HL-60/S4 treated with retinoic acid at 250 ng/mL for 4 days and 3 days (cell line): Measurements from ENCODE around the gene CAPN8.

Source experiments
- in situ Hi-C: fragments of 300-500 bp; cut with MboI; formaldehyde crosslinking; loops from 2 replicates; pipeline ENCODE4 v1.7.0; 2022; ENCODE audit warnings: low sequenced_read_pairs

CAPN8 gene

DNA sequence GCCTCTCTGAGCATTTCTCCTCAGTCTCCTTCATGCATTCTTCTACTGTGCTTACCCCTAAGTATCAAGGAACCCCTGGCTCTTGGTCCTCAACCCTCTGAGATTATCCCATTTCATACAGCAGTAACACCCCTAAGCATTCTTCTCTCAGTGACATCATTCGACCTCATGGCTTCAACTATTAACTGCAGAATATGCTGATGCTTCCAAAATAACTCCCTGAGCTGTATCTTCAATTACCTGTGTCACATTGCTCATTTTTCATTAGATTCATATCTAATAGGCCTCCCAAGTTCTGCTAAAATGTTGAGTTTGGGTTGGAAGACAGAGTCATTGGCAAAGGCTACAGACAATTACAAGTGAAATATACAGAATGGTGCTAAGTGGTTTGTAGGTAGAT lies 7.5 kb downstream of the CAPN8 start:
- in situ Hi-C loops, result no loop called here

DNA sequence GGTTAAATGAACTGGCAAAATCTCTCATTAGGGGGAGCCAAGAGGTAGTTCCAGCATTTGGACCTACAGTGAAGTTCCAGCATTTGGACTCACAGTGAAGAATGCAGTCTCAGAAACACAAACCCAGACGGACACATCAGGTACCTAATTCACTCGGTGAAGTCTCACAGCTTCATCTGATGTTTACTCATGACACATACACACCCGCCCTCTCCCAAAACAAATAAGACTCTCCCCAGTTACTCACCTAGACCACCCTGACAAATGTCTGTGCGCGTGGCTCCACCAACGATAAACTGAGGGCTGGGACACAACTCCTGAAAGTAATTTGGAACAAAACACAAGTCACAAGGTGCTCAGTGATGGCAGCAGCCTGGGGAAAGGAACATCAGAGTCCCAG lies 11.4 kb downstream of the CAPN8 start:
- in situ Hi-C loops, result no loop called here

DNA sequence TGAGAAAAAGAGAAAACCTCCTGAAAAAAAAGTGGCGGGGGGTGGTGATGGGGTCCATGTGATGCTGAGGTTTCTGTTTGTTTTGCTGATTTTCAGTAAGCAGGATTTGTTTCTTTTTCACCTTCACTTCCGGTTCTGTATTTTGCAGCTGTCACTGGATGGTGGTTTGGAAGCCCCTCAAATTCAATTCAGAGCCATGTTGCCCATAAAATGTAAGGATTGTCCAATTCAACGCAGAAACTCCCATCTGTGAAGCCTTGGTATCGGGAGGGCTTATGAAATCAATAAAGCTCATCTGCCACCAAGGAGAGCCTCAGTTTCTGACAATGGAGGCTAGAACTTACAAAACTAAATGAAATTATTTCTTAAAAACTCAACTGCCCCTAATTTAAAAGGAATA lies 12.1 kb downstream of the CAPN8 start:
- in situ Hi-C loops, result no loop called here

DNA sequence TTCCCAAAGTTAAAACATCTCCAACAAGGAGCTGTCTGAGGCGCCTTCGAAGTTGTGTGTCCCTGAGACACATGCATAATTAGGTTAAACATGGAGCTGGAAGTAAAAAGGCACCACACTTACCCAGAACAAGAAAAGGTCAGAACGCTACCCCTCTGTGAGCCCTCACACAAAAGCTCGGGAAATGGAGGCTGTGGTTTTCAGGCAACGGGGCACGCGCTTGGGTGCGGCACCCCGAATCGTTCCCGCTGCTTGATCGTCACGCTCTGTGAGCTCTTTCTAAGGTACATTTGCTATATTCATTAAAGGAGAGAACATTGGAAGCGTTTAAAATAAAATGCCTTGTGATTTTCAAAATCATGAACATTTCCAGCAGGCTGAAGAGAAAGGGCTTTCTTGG lies 12.5 kb downstream of the CAPN8 start:
- in situ Hi-C loops, result no loop called here

DNA sequence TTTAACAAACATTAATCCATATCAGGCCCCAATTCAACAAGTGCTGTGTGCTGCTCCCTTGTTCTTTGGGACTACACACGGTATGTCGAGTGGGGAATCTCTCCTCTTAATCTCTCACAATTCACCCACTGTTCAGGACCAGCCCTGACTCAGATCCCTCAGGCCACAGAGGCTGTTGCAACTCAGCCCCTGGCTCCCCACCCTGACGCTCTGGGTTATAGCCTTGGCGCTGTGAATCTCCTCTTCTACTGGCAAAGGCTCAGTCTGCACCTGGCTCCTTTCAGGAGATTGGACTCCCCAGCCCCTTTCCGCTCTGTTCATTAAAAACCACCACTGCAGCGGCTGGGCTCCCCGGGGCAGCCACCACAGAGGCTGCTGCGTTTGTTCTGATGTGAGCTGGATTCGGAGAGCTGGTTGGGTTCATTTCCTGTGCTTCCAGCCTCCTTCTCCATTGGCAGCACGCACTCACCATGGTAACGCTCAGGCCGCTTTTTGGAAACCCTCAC lies 13.0 kb downstream of the CAPN8 start:
- in situ Hi-C loops, result no loop called here

DNA sequence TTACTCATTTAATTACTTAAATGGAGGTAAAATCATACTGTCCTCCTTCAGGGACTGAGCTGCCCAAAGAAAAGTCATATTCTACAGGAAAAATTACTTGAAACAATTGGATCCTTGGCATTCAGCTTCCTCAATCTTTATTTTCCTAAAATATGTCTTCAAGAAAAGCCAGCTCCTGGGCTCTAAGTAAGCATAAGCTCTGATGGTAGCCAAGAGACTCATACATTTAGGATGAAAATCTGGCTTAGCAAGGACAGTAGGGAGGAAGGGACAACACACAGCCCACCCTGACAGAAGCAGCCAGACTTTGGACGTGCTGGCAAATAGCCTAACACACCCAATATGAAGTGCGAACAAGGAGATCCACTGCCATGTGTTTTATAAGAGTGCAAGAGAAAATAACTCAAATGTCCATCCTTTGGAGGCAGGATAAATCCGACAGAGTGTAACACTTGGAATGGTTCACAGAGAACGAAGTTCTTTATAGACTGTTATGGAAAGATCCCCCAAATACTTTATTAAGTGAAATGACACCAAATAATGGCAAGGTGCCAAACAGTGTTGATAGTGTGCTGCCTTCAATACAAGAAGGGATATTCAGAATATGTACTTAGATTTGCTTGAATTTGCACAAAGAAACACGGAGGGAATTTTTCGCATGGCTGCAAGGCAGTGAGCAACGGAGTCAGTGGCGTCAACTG lies 14.1 kb downstream of the CAPN8 start:
- in situ Hi-C loops, result no loop called here

DNA sequence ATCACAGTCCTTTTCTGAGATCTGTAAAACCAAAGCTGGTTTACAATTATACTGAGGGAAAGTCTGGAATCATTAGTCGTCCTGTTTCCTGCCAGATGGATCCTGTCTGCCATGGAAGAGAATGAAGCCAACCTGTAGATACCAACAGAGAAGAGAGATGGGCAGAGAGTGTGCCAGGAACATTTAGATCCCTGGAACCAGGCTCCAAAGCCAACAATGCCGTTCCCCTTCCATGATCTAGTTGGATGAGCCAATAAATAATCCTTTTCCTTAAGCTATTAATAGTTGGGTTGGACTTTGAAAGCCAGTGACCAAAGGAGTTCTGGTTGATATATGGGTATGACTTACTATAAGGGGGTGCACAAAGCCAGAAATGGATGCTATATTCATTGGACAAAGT lies 15.0 kb downstream of the CAPN8 start:
- in situ Hi-C loops, result no loop called here

DNA sequence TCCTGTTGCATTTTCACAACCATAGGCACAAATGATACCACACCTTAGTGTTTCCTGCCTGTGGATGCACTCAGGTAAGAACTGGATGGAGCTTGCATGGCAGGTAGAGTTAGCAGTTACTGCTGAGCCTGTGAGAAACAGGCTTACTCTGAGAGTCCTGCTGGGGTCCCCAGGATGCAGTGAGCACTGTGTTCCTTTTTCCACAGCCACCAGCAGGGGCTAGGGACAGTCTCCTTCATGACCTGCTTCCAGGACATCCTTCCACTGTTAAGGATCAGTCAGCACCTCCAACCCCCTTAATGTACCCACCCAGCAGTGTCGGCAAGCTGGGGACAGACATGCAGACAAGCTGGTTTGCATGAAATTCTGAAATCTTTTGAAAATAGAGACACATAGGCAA lies 16.3 kb downstream of the CAPN8 start:
- in situ Hi-C loops, result no loop called here

DNA sequence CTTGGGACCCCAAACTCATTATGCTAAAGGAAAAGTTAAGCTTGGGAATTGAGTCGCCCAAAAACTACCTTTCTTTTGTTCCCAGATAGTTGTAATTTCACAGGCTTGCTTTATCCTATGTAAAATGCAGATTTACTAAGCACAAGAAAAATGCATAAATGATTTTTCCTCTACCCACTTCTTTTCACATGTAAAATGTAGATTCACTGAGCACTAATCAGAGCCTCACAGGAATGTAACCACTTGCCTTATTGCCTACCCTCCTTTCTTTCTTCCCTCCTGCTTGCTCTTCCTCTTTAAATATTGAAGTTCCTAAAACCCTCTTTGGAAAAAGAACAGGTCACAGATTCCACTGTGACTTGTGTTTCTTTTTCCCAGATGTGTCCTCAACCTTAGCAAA lies 18.3 kb downstream of the CAPN8 start:
- in situ Hi-C loops, result no loop called here

DNA sequence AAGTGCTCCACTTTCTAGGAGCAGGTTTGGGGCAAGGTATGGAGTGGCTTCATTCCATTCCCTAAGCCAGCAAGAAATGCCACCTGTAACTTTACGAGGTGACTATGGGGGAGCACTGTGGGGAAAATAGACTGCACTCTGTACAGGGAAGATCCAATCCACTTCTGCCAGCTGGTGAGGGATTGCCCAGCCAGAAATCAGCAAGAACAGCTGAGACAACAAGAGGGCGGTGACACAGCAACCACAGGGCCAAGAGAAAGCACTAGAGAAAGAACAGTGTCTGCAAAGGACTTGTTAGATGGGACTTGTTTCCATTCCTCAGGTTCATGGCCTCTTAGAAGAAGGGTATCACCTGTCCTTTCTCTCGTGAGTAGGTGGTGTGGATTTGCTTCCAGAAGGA lies 19.6 kb downstream of the CAPN8 start:
- in situ Hi-C loops, result no loop called here

DNA sequence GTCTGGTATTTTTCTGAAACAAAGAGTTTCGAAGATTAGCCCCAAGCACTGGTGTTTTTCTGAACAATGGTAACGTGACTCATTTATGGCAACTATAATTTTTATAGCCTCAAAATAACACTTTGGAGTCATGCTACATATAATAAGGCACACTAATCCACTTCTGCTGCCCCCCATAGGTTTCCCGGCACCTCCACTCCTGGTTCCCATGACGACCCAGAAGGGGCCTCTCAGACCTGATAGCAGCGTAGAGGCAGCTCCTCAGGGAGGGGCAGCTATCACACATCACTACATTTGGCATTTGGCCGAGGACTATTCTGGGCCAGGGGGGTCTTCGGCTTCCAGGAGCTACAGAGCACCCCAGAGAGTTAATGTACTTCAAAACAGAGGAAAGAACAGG lies 23.3 kb downstream of the CAPN8 start:
- in situ Hi-C loops, result no loop called here

DNA sequence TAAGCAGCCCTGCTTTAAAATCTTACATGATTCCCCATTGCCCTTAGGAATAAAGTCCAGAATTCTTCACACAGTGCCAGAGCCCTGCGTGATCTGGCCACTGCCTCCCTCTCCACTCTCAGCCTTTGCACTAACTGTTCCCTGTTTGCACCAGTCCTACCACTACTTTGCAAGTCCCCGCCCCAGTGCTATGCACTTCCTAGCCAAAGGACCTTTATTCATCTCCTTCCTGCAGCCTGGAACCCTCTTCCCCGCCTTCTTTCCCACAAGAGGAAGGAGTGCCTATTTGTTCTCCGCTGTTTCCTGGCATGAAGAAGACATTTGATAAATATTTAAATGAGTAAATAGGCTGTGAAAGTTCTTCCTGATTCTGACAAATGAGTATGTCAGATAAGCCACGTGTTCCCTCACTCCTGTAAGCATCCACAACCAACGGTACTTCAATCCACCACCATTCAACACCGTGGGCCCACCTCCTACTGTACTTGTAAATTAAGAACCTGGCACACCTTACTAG lies 23.9 kb downstream of the CAPN8 start:
- in situ Hi-C loops, result no loop called here

DNA sequence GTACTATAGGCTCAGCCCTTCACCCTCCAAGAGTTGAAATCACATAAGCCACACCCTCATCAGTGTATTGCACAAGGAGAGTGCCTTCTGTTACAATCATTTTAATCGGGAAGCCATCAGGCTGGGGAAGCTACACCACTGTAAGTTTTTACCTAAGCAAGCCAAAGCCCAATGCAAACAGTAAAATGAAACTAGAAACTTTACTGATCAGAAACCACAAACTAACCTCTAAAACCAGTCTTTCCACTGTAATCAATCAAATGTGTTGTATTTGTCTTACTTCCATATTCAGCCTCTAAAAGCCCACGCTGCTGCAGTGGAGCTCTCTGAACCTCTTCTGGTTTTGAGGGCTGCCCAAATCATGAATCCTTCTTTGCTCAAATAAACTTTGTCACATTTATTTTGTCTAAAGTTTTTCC lies 26.2 kb downstream of the CAPN8 start:
- in situ Hi-C loops, result no loop called here

DNA sequence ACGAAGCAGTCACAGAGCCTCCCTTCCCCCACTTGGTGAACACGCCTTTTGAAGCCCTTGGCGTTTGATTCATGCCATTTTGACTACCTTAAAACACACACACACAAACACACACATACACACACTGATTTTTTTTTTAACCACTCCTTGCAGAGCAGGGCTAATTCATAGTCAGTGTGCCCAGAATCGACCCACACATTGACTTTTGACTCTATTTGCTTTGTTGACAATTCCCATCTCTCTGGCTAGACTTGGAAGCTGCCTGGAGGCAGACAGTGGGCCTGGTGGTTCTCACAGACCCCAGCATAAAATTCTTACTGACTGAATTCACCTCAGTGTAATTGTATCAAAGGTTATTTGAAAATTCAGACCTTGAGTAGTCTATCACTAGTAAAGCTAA lies 30.3 kb downstream of the CAPN8 start:
- in situ Hi-C loops, result no loop called here

DNA sequence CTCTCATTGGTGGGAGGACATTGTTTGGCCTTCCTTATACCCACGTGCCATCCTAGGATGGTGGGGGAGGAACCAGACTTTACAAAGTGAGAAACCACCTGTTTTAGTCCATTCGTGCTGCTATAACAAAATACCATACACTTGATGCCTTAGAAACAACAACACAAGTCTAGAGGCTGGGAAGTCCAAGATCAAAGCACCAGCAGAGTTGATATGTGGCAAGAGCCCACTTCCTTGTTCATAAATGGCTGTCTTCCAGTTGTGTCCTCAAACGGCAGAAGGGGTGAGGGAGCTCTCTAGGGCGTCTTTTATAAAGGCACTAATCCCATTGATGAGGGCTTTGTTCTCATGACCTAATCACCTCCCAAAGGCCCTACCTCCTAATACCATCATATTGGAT lies 31.1 kb downstream of the CAPN8 start:
- in situ Hi-C loops, result no loop called here

DNA sequence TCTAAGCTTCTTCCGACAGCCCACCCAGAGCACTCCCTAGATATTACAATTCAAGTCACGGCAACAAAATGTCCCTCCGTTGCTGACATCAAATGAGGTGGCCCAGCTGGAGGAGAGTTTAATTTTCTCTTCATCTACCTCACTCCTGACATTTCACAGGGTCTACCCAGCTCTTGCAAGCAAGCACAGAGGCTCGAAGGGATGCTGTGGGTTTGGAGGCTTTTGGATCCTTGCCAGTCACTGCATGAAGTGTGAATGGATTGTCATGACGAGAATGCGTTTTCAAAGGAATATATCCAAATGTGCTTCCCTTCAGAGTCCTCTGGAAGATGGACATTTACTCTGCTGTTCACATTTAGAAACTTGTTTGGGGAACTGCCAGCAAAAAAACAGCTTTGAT lies 33.5 kb downstream of the CAPN8 start:
- in situ Hi-C loops, result no loop called here

DNA sequence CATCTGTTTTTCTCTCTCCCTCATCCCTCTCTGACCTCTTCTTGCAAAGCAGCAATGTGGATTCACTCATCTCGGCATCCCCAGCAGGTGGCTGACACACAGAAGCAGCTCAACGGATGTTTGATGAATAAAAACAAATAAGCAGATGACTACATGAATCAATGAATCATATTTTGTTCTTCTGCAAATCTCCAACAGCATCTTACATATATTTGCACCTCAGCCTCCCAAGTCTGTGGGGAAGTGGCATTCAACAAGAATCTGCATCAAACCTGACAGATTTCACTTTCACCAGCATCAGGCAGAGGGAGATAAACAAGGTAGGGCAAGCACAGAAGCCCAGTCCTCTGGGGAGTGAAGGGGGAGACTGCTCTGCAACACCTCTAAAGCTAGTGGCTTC lies 34.0 kb downstream of the CAPN8 start:
- in situ Hi-C loops, result no loop called here

DNA sequence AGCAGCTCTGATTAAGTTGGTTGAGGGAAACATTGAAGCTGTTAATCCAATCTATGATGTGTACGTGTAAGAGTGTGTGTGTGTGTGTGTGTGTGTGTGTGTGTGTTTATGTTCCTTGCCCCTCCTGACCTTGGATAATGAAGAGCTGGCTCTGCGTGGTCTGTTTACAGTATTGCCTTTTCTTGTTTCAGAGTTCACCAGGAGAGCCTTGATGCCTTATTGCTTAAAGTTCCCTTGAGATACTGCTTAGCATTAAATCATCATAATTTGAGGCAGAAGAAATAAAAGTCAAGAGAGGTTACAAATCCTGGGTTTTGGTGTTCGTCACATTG lies 36.4 kb downstream of the CAPN8 start:
- in situ Hi-C loops, result no loop called here

DNA sequence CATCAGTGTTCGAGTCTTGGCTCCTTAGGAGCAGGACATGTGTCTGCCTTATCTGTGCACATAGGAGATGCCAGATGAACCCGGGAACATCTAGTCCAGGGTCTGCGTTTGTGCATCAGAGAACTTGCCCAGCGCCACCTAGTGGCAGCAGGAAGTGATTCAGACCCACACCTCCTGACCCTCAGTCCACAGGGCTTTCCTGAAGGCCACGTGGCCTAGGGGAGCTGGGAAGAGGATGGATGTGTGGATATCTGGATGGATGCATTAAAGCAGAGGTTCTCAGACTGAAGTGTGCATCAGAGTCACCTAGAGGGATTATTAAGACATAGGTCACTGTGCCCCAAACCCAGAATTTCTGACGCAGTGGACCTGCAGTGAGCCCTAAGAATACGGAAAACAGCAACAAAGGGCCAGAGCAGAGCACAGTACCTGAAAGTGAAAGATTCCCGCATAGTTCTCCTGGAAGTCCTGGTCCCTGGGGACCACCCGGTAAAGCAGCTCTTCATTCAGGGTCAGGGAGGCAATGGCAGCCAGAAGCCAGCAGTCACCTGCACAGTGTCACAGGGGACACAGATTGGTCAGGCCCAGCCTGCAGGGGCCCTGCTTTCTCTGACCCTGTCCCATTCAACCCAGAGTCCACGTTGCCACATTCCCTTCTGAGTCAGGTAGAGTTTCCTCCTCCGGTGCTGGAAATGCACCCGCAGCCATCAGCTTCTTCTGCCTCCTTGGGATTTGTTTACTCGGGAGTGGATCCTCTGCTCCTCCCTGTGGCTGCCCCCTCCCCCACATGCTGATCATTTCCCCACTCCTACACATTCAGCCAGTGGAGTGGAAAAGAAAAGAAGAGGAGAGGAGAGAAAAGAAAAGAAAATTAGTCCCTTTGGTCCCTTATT lies 37.0 kb downstream of the CAPN8 start:
- in situ Hi-C loops, result no loop called here

DNA sequence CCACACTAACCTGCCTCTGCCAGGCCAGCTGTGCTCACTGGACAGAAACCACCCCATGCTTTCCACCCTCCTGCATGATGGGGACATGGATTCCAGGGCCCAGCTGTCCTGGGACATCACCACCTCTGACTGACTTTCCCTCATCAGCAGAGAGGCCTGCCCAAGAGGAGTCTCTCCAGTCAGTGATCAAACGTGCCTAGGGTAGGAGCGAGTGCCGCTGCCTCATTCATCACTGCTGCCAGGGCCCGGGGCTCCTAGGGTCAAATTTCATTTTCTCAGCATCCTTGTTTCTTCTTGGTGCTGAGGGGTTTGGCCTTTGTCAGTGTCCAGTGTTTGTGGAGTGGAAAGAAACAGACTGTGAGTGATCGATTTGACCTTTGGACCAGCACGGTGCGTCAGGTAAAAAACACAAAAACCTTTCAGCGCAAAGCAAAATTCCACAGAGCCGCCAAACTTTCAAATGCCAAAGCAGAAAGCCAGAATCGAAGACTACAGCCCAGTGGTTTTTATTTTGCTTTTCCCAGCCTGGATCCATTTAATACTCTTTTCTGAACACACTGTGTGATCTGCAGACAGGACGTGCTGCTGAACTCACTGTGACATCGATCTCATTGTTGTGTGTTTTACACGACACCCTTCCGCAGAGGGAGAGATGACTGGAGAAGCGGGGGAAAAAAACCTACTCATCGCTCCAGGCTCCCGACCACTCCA lies 43.2 kb downstream of the CAPN8 start:
- in situ Hi-C loops, result no loop called here

DNA sequence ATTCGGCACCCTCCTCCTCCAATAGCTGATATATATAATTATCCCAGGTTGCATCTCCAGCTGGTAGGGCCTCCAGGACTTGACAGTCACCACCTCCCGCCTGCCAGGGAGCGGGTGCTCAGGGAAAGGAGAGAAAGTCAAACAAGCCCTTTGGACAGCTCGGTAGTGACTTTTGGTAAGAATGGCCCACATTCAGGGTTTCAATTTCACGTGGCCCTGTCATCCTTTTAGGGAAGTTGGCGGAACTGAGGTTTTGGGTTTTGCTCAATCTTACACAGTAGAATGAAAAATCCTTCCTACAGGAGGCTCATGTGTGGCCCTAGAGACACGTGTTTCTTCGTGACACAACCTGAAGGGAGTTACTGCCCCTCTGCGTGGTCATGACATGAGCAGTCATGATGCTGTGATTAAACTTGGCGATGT lies 44.2 kb downstream of the CAPN8 start:
- in situ Hi-C loops, result no loop called here
